SK-N-SH (cell line): ENCODE data around the gene EPB41L3. TPM values are rescaled to one million over a fixed set of nuclear protein-coding genes. Genes with fewer than 3 reads are reported as not detected.

Source experiments
- CTCF ChIA-PET: fragments of 300-600, 350-600 bp; formaldehyde crosslinking; extraction: SDS; loops from one replicate; lab custom pipeline; 2021; lab: Yijun Ruan, JAX
- POLR2A ChIA-PET: fragments of 350-600 bp; sonication (Branson Sonifier 250); formaldehyde crosslinking; extraction: SDS; loops from one replicate; lab custom pipeline; 2020; ENCODE audit warnings: antibody characterized with exemption, inconsistent platforms; lab: Yijun Ruan, JAX
- DNase-seq: peaks from one replicate; pipeline ENCODE4 v3.0.0; 2012
- H2AFZ ChIP-seq: fragments of 200-600 bp; sonication (generic); 2 replicates; pipeline ENCODE4 v1.8.1; 2016; ENCODE audit warnings: antibody characterized with exemption, mild to moderate bottlenecking, low read depth
- H3F3A ChIP-seq: fragments of 200-600 bp; sonication (generic); replicated peaks from 2 replicates; pipeline ENCODE3; 2016; ENCODE audit warnings: antibody characterized with exemption, mild to moderate bottlenecking; ENCODE audit not compliant: insufficient read depth
- H3K27ac ChIP-seq, 2 experiments: fragments of 200-500 bp in 1 of 2; fragments of 200-600 bp in 1 of 2; sonication (Bioruptor generic) in 1 of 2; sonication (generic), shearing (Covaris generic) in 1 of 2; 2 replicates each; pipeline versions ENCODE4 v1.5.1 to v1.6.1; 2014 to 2016; ENCODE audit warnings: low read depth in 2 of 2, inconsistent platforms in 1 of 2, low read length in 1 of 2, mild to moderate bottlenecking in 1 of 2, mixed read lengths in 1 of 2
- H3K27me3 ChIP-seq: fragments of 200-600 bp; sonication (generic), shearing (Covaris generic); 2 replicates; pipeline ENCODE4 v1.6.1; 2016; ENCODE audit warnings: mixed run types; ENCODE audit not compliant: insufficient read depth
- H3K36me3 ChIP-seq, 2 experiments: fragments of 200-500 bp in 1 of 2; fragments of 200-600 bp in 1 of 2; sonication (Bioruptor generic) in 1 of 2; sonication (generic) in 1 of 2; replicated peaks in 1 of 2; 2 replicates each; pipeline versions ENCODE3 to v1.5.1; 2014 to 2016; ENCODE audit warnings: low read length in 1 of 2, mild to moderate bottlenecking in 1 of 2; ENCODE audit not compliant: insufficient read depth in 2 of 2, control insufficient read depth in 1 of 2
- H3K4me1 ChIP-seq, 2 experiments: fragments of 200-500 bp in 1 of 2; fragments of 200-600 bp in 1 of 2; sonication (Bioruptor generic) in 1 of 2; sonication (generic), shearing (Covaris generic) in 1 of 2; 2 replicates each; pipeline versions ENCODE4 v1.5.1 to v1.6.1; 2014 to 2016; ENCODE audit warnings: low read depth in 1 of 2, low read length in 1 of 2, mixed run types in 1 of 2; ENCODE audit not compliant: insufficient read depth in 2 of 2, control insufficient read depth in 1 of 2
- H3K4me2 ChIP-seq: fragments of 200-600 bp; sonication (generic), shearing (Covaris generic); 2 replicates; pipeline ENCODE4 v1.6.1; 2017; ENCODE audit warnings: mixed run types
- H3K4me3 ChIP-seq, 2 experiments: fragments of 200-500 bp in 1 of 2; fragments of 200-600 bp in 1 of 2; sonication (Bioruptor generic) in 1 of 2; sonication (generic), shearing (Covaris generic) in 1 of 2; 2 replicates each; pipeline versions ENCODE4 v1.5.1 to v1.8.1; 2014 to 2016; ENCODE audit warnings: low read depth in 2 of 2, inconsistent platforms in 1 of 2, low read length in 1 of 2, mild to moderate bottlenecking in 1 of 2, mixed read lengths in 1 of 2, moderate library complexity in 1 of 2
- H3K79me2 ChIP-seq: fragments of 200-600 bp; sonication (generic); 2 replicates; pipeline ENCODE4 v1.8.1; 2017; ENCODE audit warnings: mild to moderate bottlenecking; ENCODE audit not compliant: insufficient read depth
- H3K9ac ChIP-seq: fragments of 200-600 bp; sonication (generic); 2 replicates; pipeline ENCODE4 v1.6.1; 2017; ENCODE audit warnings: mixed run types
- H3K9me2 ChIP-seq: fragments of 200-600 bp; sonication (generic); 2 replicates; pipeline ENCODE4 v1.6.1; 2017; ENCODE audit warnings: mixed run types
- H3K9me3 ChIP-seq: fragments of 200-600 bp; sonication (generic); 2 replicates; pipeline ENCODE4 v1.6.1; 2017; ENCODE audit warnings: mixed run types, mild to moderate bottlenecking, moderate library complexity
- H4K20me1 ChIP-seq: fragments of 200-600 bp; sonication (generic); 2 replicates; pipeline ENCODE4 v1.6.1; 2017; ENCODE audit warnings: mild to moderate bottlenecking, mixed run types; ENCODE audit not compliant: insufficient read depth
- CHD2 ChIP-seq: fragments of 150-350 bp; IDR thresholded peaks from 2 replicates; pipeline ENCODE4 v1.6.1; 2018; ENCODE audit warnings: low read length; ENCODE audit not compliant: partially characterized antibody
- EZH2phosphoT487 ChIP-seq: fragments of 200-600 bp; sonication (generic); IDR thresholded peaks from 2 replicates; pipeline ENCODE4 v1.6.1; 2017; ENCODE audit warnings: low read depth, mixed run types, mild to moderate bottlenecking, antibody characterized with exemption, moderate library complexity, borderline replicate concordance
- GABPA ChIP-seq: IDR thresholded peaks from 2 replicates; pipeline ENCODE4 v1.4.0; 2012; ENCODE audit warnings: low read depth, mild to moderate bottlenecking
- GATA2 ChIP-seq: sonication (generic); formaldehyde crosslinking; IDR thresholded peaks from 2 replicates; pipeline ENCODE4 v1.5.0; 2020; ENCODE audit warnings: mild to moderate bottlenecking, missing genetic modification reagents
- IRF3 ChIP-seq: fragments of 150-350 bp; IDR thresholded peaks from 2 replicates; pipeline ENCODE4 v1.6.1; 2016; ENCODE audit warnings: mild to moderate bottlenecking, low read depth, low read length
- MAX ChIP-seq: IDR thresholded peaks from 2 replicates; pipeline ENCODE4 v1.4.0; 2012; ENCODE audit warnings: low read depth
- MXI1 ChIP-seq: IDR thresholded peaks from 2 replicates; pipeline ENCODE4 v1.6.1; 2012; ENCODE audit warnings: mild to moderate bottlenecking, low read depth, low read length, improper control_type of control experiment
- POLR2AphosphoS5 ChIP-seq: IDR thresholded peaks from 2 replicates; pipeline ENCODE4 v1.6.1; 2012; ENCODE audit warnings: low read depth, low read length
- RAD21 ChIP-seq: IDR thresholded peaks from 2 replicates; pipeline ENCODE4 v1.6.1; 2012; ENCODE audit warnings: mild to moderate bottlenecking, low read length
- RFX5 ChIP-seq: IDR thresholded peaks from 2 replicates; pipeline ENCODE4 v1.6.1; 2012; ENCODE audit warnings: mild to moderate bottlenecking, improper control_type of control experiment, low read length
- RXRA ChIP-seq: IDR thresholded peaks from 2 replicates; pipeline ENCODE4 v1.4.0; 2012; ENCODE audit warnings: low read depth, mild to moderate bottlenecking, borderline replicate concordance
- TCF12 ChIP-seq: IDR thresholded peaks from 2 replicates; pipeline ENCODE4 v1.4.0; 2012
- TEAD4 ChIP-seq: IDR thresholded peaks from 2 replicates; pipeline ENCODE4 v1.4.0; 2012; ENCODE audit warnings: mild to moderate bottlenecking, borderline replicate concordance; ENCODE audit not compliant: insufficient read depth
- USF2 ChIP-seq: fragments of 150-350 bp; IDR thresholded peaks from 2 replicates; pipeline ENCODE4 v1.6.1; 2017; ENCODE audit warnings: antibody characterized with exemption, low read length, low read depth, borderline replicate concordance
- YY1 ChIP-seq: IDR thresholded peaks from 2 replicates; pipeline ENCODE4 v1.4.0; 2012; ENCODE audit warnings: low read depth, mild to moderate bottlenecking
- ZBTB33 ChIP-seq: IDR thresholded peaks from 2 replicates; pipeline ENCODE4 v1.4.0; 2012; ENCODE audit warnings: low read depth, borderline replicate concordance
- WGBS: methylation state at CpG from one replicate; pipeline ENCODE4 v1.1.6; 2017; ENCODE audit warnings: low lambda C conversion rate; 5-methylcytosine and 5-hydroxymethylcytosine counted together
- polyA plus RNA-seq, 3 experiments: library from polyadenylated mRNA; depleted of rRNA; stranded (reverse); fragments of >200 nt; gene quantifications; 2 replicates each; pipeline ENCODE4 v1.2.3, GENCODE V29; 2012

EPB41L3 gene
- polyA plus RNA-seq, 1 of the 3 experiments (the other 2 are of a cell fraction) = 0.15 TPM

- no peak for DNase-seq
- Histone ChIP-seq H3K27ac (no peak overlapping the region), H3K4me1 (peaks cover 0 to 3% of the 10 kb centered on the region in 2 experiments; a peak in 1 of 4 replicates), H3K4me2 (no peak overlapping the region), H3F3A (no peaks in the 10 kb centered on the region), H4K20me1 (no peaks in the 10 kb centered on the region), H3K9me2 (no peaks in the 10 kb centered on the region), H3K9ac (no peak overlapping the region), H3K36me3 (no peaks in the 10 kb centered on the region), H3K9me3 (no peaks in the 10 kb centered on the region), H3K4me3 (no peak overlapping the region)
- CTCF ChIA-PET = no interaction called here
- TF ChIP-seq RFX5 = no peak
- no peak for TF ChIP-seq CHD2
- TF ChIP-seq EZH2phosphoT487 = no peak
- no peak for TF ChIP-seq MAX
- no peak for TF ChIP-seq GABPA
- no peak for TF ChIP-seq IRF3
- TF ChIP-seq YY1 = no peak
- no peak for TF ChIP-seq ZBTB33
- no peak for TF ChIP-seq RXRA
- TF ChIP-seq MXI1 = no peak
- no peak for TF ChIP-seq RAD21
- no peak for TF ChIP-seq TCF12
- TF ChIP-seq, all 33 proteins: peak for 0
- POLR2A ChIA-PET = no interaction called here
- no peaks in the 10 kb centered on the region for H3K79me2 ChIP-seq
- 51% methylated on average over 2 of the region's 2 CpGs for WGBS
- H2AFZ ChIP-seq = no peak overlapping the region
- H3K27me3 ChIP-seq = peaks cover 15% of the 10 kb centered on the region; the same call in 1 of the 2 replicates
These were observed 4.4 kb downstream of the EPB41L3 start for GRCh38 chr18:5539391-5539790.

GRCh38 chr18:5538544-5538943 lies 5.3 kb downstream of the EPB41L3 start:
- Histone ChIP-seq H3K4me3 (no peak overlapping the region), H3K4me1 (peaks cover 0 to 3% of the 10 kb centered on the region in 2 experiments; a peak in 1 of 4 replicates), H3K4me2 (no peak overlapping the region), H3K9ac (no peak overlapping the region), H3K27me3 (peaks cover 8% of the 10 kb centered on the region; the same call in 1 of the 2 replicates), H3K9me2 (no peaks in the 10 kb centered on the region), H3K27ac (no peak overlapping the region), H4K20me1 (no peaks in the 10 kb centered on the region), H3K9me3 (no peaks in the 10 kb centered on the region), H2AFZ (no peak overlapping the region), H3K79me2 (no peaks in the 10 kb centered on the region), H3F3A (no peaks in the 10 kb centered on the region), H3K36me3 (no peaks in the 10 kb centered on the region)
- WGBS = 3% methylated on average over 2 of the region's 2 CpGs
- TF ChIP-seq POLR2AphosphoS5 (no peak), GABPA (no peak), TCF12 (no peak), TEAD4 (no peak), GATA2 (CRISPR knock-in tag) (no peak), RAD21 (no peak), USF2 (no peak)
- CTCF ChIA-PET = interaction anchor here (1.0 kb wide), 1 partner anchor 12 kb away, joined by 4 read pairs; no protein-coding TSS in a partner anchor
- DNase-seq = no peak
- POLR2A ChIA-PET = no interaction called here
